IMR-90 (cell line): ENCODE measurements around the gene GRIK3. TPM values are rescaled to one million over a fixed set of nuclear protein-coding genes. Genes with fewer than 3 reads are reported as not detected.

Source experiments
- ATAC-seq: fragments of 200-7000 bp; cut with Tn5 transposase; 2 replicates; pipeline ENCODE4 v1.9.1; 2020; ENCODE audit warnings: low read depth, mild to moderate bottlenecking, moderate library complexity
- BruUV-seq: library from RNA; stranded (reverse); fragments of 400-500 nt; replicated peaks from 2 replicates; lab custom pipeline; 2021; lab: Mats Ljungman, UMichigan
- CTCF ChIA-PET: fragments of 300-600 bp; formaldehyde crosslinking; extraction: SDS; loops from one replicate; lab custom pipeline; 2021; ENCODE audit warnings: antibody characterized with exemption; lab: Yijun Ruan, JAX
- POLR2A ChIA-PET: fragments of 300-600 bp; sonication (Branson Sonifier 250); formaldehyde crosslinking; loops from one replicate; lab custom pipeline; 2022; ENCODE audit warnings: antibody characterized with exemption; ENCODE audit not compliant: unreplicated experiment; lab: Charles Lee
- DNase-seq: peaks from one replicate; pipeline ENCODE4 v3.0.0; 2013
- H2AFZ ChIP-seq: replicated peaks from 2 replicates; pipeline ENCODE3; 2013; ENCODE audit warnings: low read length, mild to moderate bottlenecking; ENCODE audit not compliant: poor library complexity
- H2AK5ac ChIP-seq: 2 replicates; pipeline ENCODE4 v1.6.1; 2013; ENCODE audit warnings: low read depth, low read length, inconsistent platforms
- H2AK9ac ChIP-seq: replicated peaks from 2 replicates; pipeline ENCODE3; 2013; ENCODE audit warnings: mild to moderate bottlenecking, low read depth, low read length, moderate library complexity; ENCODE audit not compliant: poor library complexity
- H2BK120ac ChIP-seq: 2 replicates; pipeline ENCODE4 v1.6.1; 2013; ENCODE audit warnings: low read depth, low read length, inconsistent platforms
- H2BK15ac ChIP-seq: 3 replicates; pipeline ENCODE4 v1.6.1; 2013; ENCODE audit warnings: low read depth, low read length, inconsistent platforms
- H2BK20ac ChIP-seq: 2 replicates; pipeline ENCODE4 v1.6.1; 2013; ENCODE audit warnings: low read depth, mild to moderate bottlenecking, inconsistent platforms, low read length, moderate library complexity
- H2BK5ac ChIP-seq: 2 replicates; pipeline ENCODE4 v1.6.1; 2013; ENCODE audit warnings: mild to moderate bottlenecking, low read depth, low read length, inconsistent platforms; ENCODE audit not compliant: poor library complexity, severe bottlenecking
- H3K14ac ChIP-seq: replicated peaks from 2 replicates; pipeline ENCODE4 v1.6.1; 2013; ENCODE audit warnings: low read depth, low read length, inconsistent platforms
- H3K18ac ChIP-seq: 2 replicates; pipeline ENCODE4 v1.6.1; 2013; ENCODE audit warnings: low read depth, low read length, control low read depth
- H3K23ac ChIP-seq: 2 replicates; pipeline ENCODE4 v1.6.1; 2013; ENCODE audit warnings: low read depth, low read length, inconsistent platforms
- H3K27ac ChIP-seq: 2 replicates; pipeline ENCODE4 v1.5.1; 2013; ENCODE audit warnings: mild to moderate bottlenecking, control low read depth, low read length; ENCODE audit not compliant: insufficient read depth
- H3K27me3 ChIP-seq: 2 replicates; pipeline ENCODE4 v1.6.1; 2013; ENCODE audit warnings: low read length; ENCODE audit not compliant: control insufficient read depth, insufficient read depth
- H3K36me3 ChIP-seq: 2 replicates; pipeline ENCODE4 v1.6.1; 2013; ENCODE audit warnings: low read length, mixed read lengths; ENCODE audit not compliant: control insufficient read depth, insufficient read depth
- H3K4ac ChIP-seq: 2 replicates; pipeline ENCODE4 v1.6.1; 2013; ENCODE audit warnings: low read depth, low read length, inconsistent platforms
- H3K4me1 ChIP-seq: 2 replicates; pipeline ENCODE4 v1.6.1; 2013; ENCODE audit warnings: low read length, mixed read lengths; ENCODE audit not compliant: control insufficient read depth, insufficient read depth
- H3K4me2 ChIP-seq: 2 replicates; pipeline ENCODE4 v1.6.1; 2013; ENCODE audit warnings: low read depth, mild to moderate bottlenecking, control low read depth, low read length, moderate library complexity
- H3K4me3 ChIP-seq: 2 replicates; pipeline ENCODE4 v1.5.1; 2013; ENCODE audit warnings: low read depth, mild to moderate bottlenecking, control low read depth, low read length, moderate library complexity; ENCODE audit not compliant: insufficient read depth
- H3K56ac ChIP-seq: 2 replicates; pipeline ENCODE4 v1.6.1; 2013; ENCODE audit warnings: low read length, inconsistent platforms; ENCODE audit not compliant: insufficient read depth; ENCODE audit errors: extremely low read depth
- H3K79me1 ChIP-seq, 2 experiments: 2 replicates each; pipeline ENCODE4 v1.6.1; 2013; ENCODE audit warnings: low read length in 2 of 2, inconsistent platforms in 1 of 2, low read depth in 1 of 2
- H3K9ac ChIP-seq: 2 replicates; pipeline ENCODE4 v1.6.1; 2013; ENCODE audit warnings: low read depth, low read length, control low read depth
- H3K9me1 ChIP-seq: 2 replicates; pipeline ENCODE4 v1.6.1; 2013; ENCODE audit warnings: low read length, inconsistent platforms; ENCODE audit not compliant: insufficient read depth
- H3K9me3 ChIP-seq: 2 replicates; pipeline ENCODE4 v1.6.1; 2013; ENCODE audit warnings: low read length; ENCODE audit not compliant: control insufficient read depth, insufficient read depth
- H4K20me1 ChIP-seq: 2 replicates; pipeline ENCODE4 v1.6.1; 2013; ENCODE audit warnings: low read length, inconsistent platforms; ENCODE audit not compliant: insufficient read depth
- H4K5ac ChIP-seq: 2 replicates; pipeline ENCODE4 v1.6.1; 2013; ENCODE audit warnings: mild to moderate bottlenecking, low read depth, low read length, control low read depth
- H4K8ac ChIP-seq, 2 experiments: 2 replicates each; pipeline ENCODE4 v1.6.1; 2013; ENCODE audit warnings: low read depth in 2 of 2, low read length in 2 of 2, control low read depth in 1 of 2, inconsistent platforms in 1 of 2
- H4K91ac ChIP-seq: 2 replicates; pipeline ENCODE4 v1.6.1; 2013; ENCODE audit warnings: low read depth, low read length, inconsistent platforms; ENCODE audit not compliant: insufficient read depth
- CEBPB ChIP-seq: IDR thresholded peaks from 2 replicates; pipeline ENCODE4 v1.6.1; 2012; ENCODE audit warnings: low read depth, low read length, improper control_type of control experiment
- CHD1 ChIP-seq: IDR thresholded peaks from 2 replicates; pipeline ENCODE4 v1.6.1; 2012; ENCODE audit warnings: low read depth, low read length, improper control_type of control experiment
- CTCF ChIP-seq: conservative IDR thresholded peaks from 2 replicates; pipeline ENCODE4 v1.5.1; 2012; ENCODE audit warnings: mild to moderate bottlenecking, low read depth, low read length, improper control_type of control experiment
- ELK1 ChIP-seq: fragments of 150-350 bp; IDR thresholded peaks from 2 replicates; pipeline ENCODE4 v1.6.1; 2016; ENCODE audit warnings: low read depth, mild to moderate bottlenecking, low read length, moderate library complexity, borderline replicate concordance
- POLR2A ChIP-seq: IDR thresholded peaks from 2 replicates; pipeline ENCODE4 v1.6.1; 2012; ENCODE audit warnings: mild to moderate bottlenecking, low read depth, low read length
- RFX5 ChIP-seq: IDR thresholded peaks from 2 replicates; pipeline ENCODE4 v1.8.0; 2012; ENCODE audit warnings: low read depth, mild to moderate bottlenecking, low read length, moderate library complexity
- USF2 ChIP-seq: fragments of 150-350 bp; IDR thresholded peaks from 2 replicates; pipeline ENCODE4 v1.6.1; 2017; ENCODE audit warnings: mild to moderate bottlenecking, antibody characterized with exemption, low read length, low read depth
- WGBS, 2 experiments: methylation state at CpG; one replicate each; pipeline versions ENCODE4 v1.1.5 to v1.1.7; 2013; ENCODE audit warnings: missing lambda C conversion rate in 2 of 2; ENCODE audit not compliant: insufficient read length in 1 of 2; ENCODE audit errors: extremely low coverage in 2 of 2; 5-methylcytosine and 5-hydroxymethylcytosine counted together
- dilution Hi-C: fragments of 300-500 bp; cut with HindIII; formaldehyde crosslinking; loops from one replicate; pipeline ENCODE4 v1.14.3; 2018; ENCODE audit warnings: low sequenced_read_pairs; ENCODE audit not compliant: unreplicated experiment
- in situ Hi-C: fragments of 300-500 bp; cut with MboI; formaldehyde crosslinking; loops from 3 replicates; pipeline ENCODE4 v1.14.3; 2019; ENCODE audit warnings: low sequenced_read_pairs, inconsistent platforms, mixed read lengths
- intact Hi-C: fragments of 100-400 bp; cut with micrococcal nuclease; formaldehyde crosslinking; loops from 2 replicates; pipeline ENCODE4 v1.10.0; 2022
- polyA plus RNA-seq, 3 experiments: library from polyadenylated mRNA; depleted of rRNA; stranded (reverse); fragments of >200 nt; gene quantifications; 2 replicates each; pipeline ENCODE4 v1.2.3, GENCODE V29; 2012; ENCODE audit warnings: low replicate concordance in 1 of 3
- total RNA-seq: library from RNA; depleted of rRNA; stranded (reverse); fragments of >200 nt; gene quantifications from 2 replicates; pipeline ENCODE4 v1.2.3, GENCODE V29; 2012

GRIK3 gene
- total and polyA plus RNA-seq, 2 of the 4 experiments (the other 2 are of a cell fraction), result not detected

- no peak for ATAC-seq
- H3K4ac ChIP-seq, result no peak overlapping the region
- no peak overlapping the region for H4K8ac ChIP-seq
- H3K79me1 ChIP-seq, result no peaks in the 10 kb centered on the region
- H2AK9ac ChIP-seq, result no peak overlapping the region
- H2AK5ac ChIP-seq, result no peak overlapping the region
- no peak overlapping the region for H2AFZ ChIP-seq
- no peak overlapping the region for H3K27ac ChIP-seq
- H3K4me1 ChIP-seq, result no peaks in the 10 kb centered on the region
- no peak overlapping the region for H4K91ac ChIP-seq
- ChIA-PET POLR2A (no interaction called here), CTCF (no interaction called here)
- no peaks in the 10 kb centered on the region for H4K20me1 ChIP-seq
- dilution Hi-C loops (no loop called here), in situ Hi-C loops (no loop called here), intact Hi-C loops (no loop called here)
- WGBS, 2 experiments, result no CpG with 5 or more reads among the region's 6 CpGs
- H3K18ac ChIP-seq, result no peak overlapping the region
- H3K9me3 ChIP-seq, result no peaks in the 10 kb centered on the region
- no peak overlapping the region for H2BK5ac ChIP-seq
- no peak overlapping the region for H4K5ac ChIP-seq
- no peak overlapping the region for H2BK120ac ChIP-seq
- no peak for DNase-seq
- H3K9me1 ChIP-seq, result no peaks in the 10 kb centered on the region
- no peak overlapping the region for H3K23ac ChIP-seq
- H3K14ac ChIP-seq, result no peak overlapping the region
- no peak overlapping the region for H3K9ac ChIP-seq
- H3K4me2 ChIP-seq, result no peak overlapping the region
- H3K4me3 ChIP-seq, result no peak overlapping the region
- H3K36me3 ChIP-seq, result no peaks in the 10 kb centered on the region
- no peak overlapping the region for H2BK15ac ChIP-seq
- BruUV-seq, result no TSS peak
- TF ChIP-seq CTCF (no peak), CHD1 (no peak), ELK1 (no peak), POLR2A (no peak), RFX5 (no peak), USF2 (no peak), CEBPB (no peak)
- no peak overlapping the region for H2BK20ac ChIP-seq
- H3K56ac ChIP-seq, result no peak overlapping the region
- H3K27me3 ChIP-seq, result no peaks in the 10 kb centered on the region
Measured at GRCh38 chr1:36869054-36869453, 165.3 kb downstream of the GRIK3 start.
